SJCRH30 (cell line): ENCODE data around the gene SP4. TPM values are rescaled to one million over a fixed set of nuclear protein-coding genes. Genes with fewer than 3 reads are reported as not detected.

ENCODE experiments used
- DNase-seq, 2 experiments: peaks; one replicate each; pipeline ENCODE4 v3.0.0-alpha.2; 2015 to 2020
- H3K27ac ChIP-seq: fragments of 250-450 bp; sonication (Bioruptor Pico); 2 replicates; pipeline ENCODE4 v1.5.1; 2020; ENCODE audit warnings: mild to moderate bottlenecking, moderate library complexity
- H3K27me3 ChIP-seq: fragments of 250-450 bp; sonication (Bioruptor Pico); 2 replicates; pipeline ENCODE4 v1.5.1; 2020; ENCODE audit warnings: mild to moderate bottlenecking, moderate library complexity
- H3K36me3 ChIP-seq: fragments of 250-450 bp; sonication (Bioruptor Pico); 2 replicates; pipeline ENCODE4 v1.5.1; 2020; ENCODE audit warnings: mild to moderate bottlenecking, moderate library complexity
- H3K4me1 ChIP-seq: fragments of 250-450 bp; sonication (Bioruptor Pico); 2 replicates; pipeline ENCODE4 v1.5.1; 2020; ENCODE audit warnings: mild to moderate bottlenecking, moderate library complexity
- H3K4me3 ChIP-seq: fragments of 250-450 bp; sonication (Bioruptor Pico); 2 replicates; pipeline ENCODE4 v1.5.1; 2020; ENCODE audit warnings: mild to moderate bottlenecking, moderate library complexity
- H3K9me3 ChIP-seq: fragments of 250-450 bp; sonication (Bioruptor Pico); replicated peaks from 2 replicates; pipeline ENCODE4 v1.5.1; 2020; ENCODE audit warnings: mild to moderate bottlenecking, moderate library complexity
- total RNA-seq: library from RNA; depleted of rRNA; stranded (reverse); fragments of >200 nt; shearing (Covaris generic); gene quantifications from 2 replicates; pipeline ENCODE4 v1.2.3, GENCODE V29; 2014

Gene SP4
- total RNA-seq, 1 experiment from 2014 or later: 39.5 TPM

DNA sequence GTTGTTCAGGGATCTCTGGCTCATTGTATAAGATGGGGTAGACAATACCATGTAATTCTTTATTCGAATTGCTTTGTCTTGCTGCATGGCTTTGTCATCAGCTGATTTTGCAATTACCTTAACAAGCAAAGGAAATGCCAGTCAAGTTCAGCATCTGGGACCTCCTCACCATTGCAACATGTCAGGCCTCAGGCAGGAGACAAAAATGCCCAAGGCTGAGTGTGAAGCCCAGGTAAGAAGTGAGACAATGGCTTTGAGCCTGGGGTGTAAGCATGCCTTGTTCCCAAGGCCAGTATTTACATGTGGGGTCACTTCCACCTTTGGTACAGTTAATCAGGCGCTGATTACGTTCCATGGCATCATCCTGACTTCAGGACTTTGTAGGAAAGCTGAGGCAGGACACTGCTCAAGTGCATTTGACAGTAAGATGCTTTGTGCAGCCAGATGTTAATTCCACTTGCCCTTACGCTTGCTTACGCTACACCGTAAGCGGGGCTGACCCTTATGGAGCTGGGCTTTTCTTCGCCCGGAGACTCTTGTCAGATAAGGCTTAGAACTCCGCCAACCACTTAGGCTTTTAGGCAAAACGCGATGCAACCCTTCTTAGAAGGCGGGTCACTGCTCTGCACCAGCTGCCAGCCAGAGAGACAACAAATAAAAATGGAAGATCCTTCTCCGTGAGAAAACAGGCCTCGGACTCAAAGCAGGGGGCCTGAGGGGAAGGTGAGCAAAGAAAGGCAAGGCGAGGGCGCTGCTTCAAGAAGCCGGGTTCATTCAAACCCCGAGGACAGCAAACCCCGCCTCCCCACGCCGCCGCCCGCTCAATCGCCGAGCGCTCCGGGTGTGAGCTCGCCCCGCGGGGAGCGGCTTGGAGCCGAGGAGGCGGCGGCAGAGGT is 1.3 kb upstream of the SP4 start:
- H3K4me1 ChIP-seq: peaks cover under 1% of the 10 kb centered on the region; the same call in 1 of the 2 replicates
- no peaks in the 10 kb centered on the region for H3K27me3 ChIP-seq
- H3K27ac ChIP-seq: peak overlapping the region; percentile 10; the same call in 1 of the 2 replicates
- H3K9me3 ChIP-seq: no peaks in the 10 kb centered on the region
- H3K36me3 ChIP-seq: no peaks in the 10 kb centered on the region
- no peak for DNase-seq
- H3K4me3 ChIP-seq: peak overlapping the region; percentile 86

DNA sequence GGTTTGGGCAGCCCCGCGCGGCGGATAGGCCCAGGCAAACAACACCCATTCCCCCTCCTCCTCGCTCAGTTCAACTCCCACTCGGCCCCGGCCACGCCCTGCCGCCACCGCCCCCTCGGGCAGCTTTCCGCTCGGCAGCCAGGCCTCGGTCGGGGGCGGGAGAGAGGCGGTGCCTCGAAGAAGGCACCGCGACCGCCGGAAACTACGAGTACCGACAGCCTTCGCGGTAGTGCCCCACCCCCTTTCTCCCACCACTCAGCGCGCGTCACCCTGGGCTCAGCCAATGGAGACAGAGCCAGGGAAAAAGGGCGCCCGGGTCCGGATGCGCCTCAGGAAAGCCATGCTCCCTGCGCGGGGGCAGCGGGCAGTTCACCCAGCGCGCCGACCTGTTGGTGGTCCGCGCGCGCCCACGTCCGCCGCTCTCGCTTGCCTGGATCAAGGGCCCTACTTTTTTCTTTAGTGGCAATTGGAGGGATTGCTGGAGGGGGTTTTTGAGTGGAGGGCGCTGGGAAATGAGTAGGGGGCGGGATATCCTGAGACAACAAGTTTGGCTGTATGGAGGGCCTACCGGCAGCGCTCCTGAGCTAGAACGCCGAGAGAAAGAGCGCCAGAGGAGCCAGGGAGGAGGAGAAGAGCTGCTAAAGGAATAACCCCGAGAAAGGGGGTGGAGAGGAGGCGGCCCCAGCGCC is 557 bp upstream of the SP4 start:
- H3K4me3 ChIP-seq: peak overlapping the region; percentile 86
- H3K9me3 ChIP-seq: no peaks in the 10 kb centered on the region
- no peaks in the 10 kb centered on the region for H3K27me3 ChIP-seq
- peak overlapping the region; percentile 98 for H3K27ac ChIP-seq
- peak; percentile 98 to 99 for DNase-seq
- H3K36me3 ChIP-seq: peaks cover 3% of the 10 kb centered on the region; the same call in 1 of the 2 replicates
- peaks cover 7% of the 10 kb centered on the region; the same call in 1 of the 2 replicates for H3K4me1 ChIP-seq

DNA sequence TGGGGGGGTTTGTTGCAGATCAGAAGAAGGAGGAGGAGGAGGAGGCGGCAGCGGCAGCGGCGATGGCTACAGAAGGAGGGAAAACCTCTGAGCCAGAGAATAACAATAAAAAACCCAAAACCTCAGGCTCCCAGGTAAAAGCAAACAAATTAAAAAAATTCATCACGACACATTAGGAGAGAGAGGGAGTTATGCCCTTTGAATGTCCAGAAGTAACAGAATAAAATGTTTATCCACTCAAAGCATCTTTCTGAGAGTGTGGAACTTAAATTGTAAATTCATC is 717 bp downstream of the SP4 start:
- Histone ChIP-seq H3K4me3 (peak overlapping the region; percentile 86), H3K27me3 (no peaks in the 10 kb centered on the region), H3K36me3 (peaks cover 8% of the 10 kb centered on the region), H3K4me1 (peaks cover 7% of the 10 kb centered on the region; the same call in 1 of the 2 replicates), H3K9me3 (no peaks in the 10 kb centered on the region), H3K27ac (peak overlapping the region; percentile 98)
- no peak for DNase-seq

DNA sequence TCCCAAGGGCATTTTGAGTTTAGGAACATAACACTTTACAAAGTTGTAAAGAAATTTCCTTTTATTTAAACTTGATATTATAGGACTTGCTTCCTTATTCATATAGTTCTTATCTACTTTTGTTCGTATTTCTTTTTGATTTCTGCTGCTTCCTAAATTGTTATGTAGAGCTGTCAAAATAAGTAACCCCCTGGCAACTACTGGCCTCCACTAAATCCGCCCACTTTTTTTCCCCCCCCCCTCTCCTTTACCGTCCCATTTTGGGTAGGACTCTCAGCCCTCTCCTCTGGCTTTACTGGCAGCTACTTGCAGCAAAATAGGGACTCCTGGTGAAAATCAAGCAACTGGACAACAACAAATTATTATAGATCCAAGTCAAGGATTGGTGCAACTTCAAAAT is 1.1 kb downstream of the SP4 start:
- no peaks in the 10 kb centered on the region for H3K9me3 ChIP-seq
- peak overlapping the region; percentile 86 for H3K4me3 ChIP-seq
- peaks cover 7% of the 10 kb centered on the region; the same call in 1 of the 2 replicates for H3K4me1 ChIP-seq
- H3K36me3 ChIP-seq: peaks cover 8% of the 10 kb centered on the region
- H3K27ac ChIP-seq: peak overlapping the region; percentile 98; the same call in 1 of the 2 replicates
- H3K27me3 ChIP-seq: no peaks in the 10 kb centered on the region
- peak in 1 of 2 experiments; percentile 24 for DNase-seq

DNA sequence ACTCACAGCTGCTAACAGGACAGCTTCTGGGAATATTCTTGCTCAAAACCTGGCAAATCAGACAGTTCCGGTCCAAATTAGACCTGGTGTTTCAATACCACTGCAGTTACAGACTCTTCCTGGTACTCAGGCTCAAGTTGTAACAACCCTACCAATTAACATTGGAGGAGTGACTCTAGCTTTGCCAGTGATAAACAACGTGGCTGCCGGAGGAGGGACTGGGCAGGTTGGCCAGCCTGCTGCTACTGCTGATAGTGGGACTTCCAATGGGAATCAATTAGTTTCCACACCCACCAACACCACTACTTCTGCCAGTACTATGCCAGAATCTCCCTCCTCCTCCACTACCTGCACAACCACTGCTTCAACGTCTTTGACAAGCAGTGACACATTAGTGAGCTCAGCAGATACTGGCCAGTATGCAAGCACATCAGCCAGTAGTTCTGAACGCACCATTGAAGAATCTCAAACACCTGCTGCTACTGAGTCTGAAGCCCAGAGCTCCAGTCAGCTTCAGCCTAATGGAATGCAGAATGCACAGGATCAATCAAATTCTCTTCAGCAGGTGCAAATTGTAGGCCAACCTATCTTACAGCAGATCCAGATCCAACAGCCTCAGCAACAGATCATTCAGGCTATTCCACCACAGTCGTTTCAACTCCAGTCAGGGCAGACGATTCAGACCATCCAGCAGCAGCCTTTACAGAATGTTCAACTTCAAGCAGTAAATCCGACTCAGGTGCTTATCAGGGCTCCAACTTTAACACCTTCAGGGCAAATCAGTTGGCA is 2.1 kb downstream of the SP4 start:
- no peak for DNase-seq
- Histone ChIP-seq H3K4me1 (peaks cover 7% of the 10 kb centered on the region; the same call in 1 of the 2 replicates), H3K9me3 (no peaks in the 10 kb centered on the region), H3K27me3 (no peaks in the 10 kb centered on the region), H3K36me3 (peaks cover 9% of the 10 kb centered on the region), H3K4me3 (no peak overlapping the region), H3K27ac (no peak overlapping the region)

DNA sequence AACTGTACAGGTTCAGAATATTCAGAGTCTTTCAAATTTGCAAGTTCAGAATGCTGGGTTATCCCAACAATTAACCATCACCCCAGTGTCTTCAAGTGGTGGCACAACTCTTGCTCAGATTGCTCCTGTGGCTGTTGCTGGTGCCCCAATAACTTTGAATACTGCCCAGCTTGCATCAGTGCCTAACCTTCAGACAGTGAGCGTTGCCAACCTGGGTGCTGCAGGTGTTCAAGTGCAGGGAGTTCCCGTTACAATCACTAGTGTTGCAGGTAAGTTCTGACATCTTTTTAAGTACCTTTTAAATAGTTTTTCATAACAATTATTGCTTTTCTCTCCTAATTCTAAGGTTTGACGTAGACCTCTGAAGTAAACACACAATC is 2.7 kb downstream of the SP4 start:
- no peaks in the 10 kb centered on the region for H3K9me3 ChIP-seq
- H3K27me3 ChIP-seq: no peaks in the 10 kb centered on the region
- H3K4me1 ChIP-seq: peaks cover 7% of the 10 kb centered on the region; the same call in 1 of the 2 replicates
- DNase-seq: no peak
- H3K4me3 ChIP-seq: no peak overlapping the region
- H3K27ac ChIP-seq: no peak overlapping the region
- H3K36me3 ChIP-seq: peaks cover 11% of the 10 kb centered on the region

DNA sequence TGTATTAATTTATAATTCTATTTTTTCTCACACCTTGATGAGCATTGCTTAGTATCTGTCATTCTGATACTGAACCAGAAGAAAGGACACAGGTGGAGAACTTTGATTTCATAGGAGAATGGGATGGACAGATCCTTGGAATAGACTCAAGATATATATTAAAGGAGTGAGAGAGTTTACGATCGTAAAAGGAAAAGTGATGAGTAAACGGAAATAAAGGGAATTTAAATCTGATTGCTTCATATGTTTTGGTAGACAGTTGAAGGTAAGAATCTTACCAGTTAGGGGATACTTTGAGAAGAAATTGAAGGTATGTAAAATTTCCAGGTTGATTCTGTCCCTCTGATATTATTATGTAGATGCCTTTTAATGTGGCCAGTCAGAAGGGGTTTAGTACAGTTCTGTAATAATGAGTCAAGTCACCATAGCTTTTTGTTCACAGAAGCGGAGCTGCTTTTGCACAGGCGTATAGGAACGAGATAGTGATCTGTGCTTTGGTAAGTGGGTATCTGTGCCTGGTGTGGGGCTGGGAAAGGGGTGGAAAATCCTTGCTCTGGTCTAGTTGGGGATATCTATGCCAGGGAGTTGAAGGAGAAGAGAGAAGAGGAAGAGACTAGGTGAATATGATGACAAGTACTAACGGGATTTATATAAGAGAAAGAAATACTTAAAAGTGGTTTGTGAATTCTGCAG is 15.4 kb downstream of the SP4 start:
- Histone ChIP-seq H3K4me3 (no peak overlapping the region), H3K36me3 (peaks cover 14% of the 10 kb centered on the region), H3K27me3 (no peaks in the 10 kb centered on the region), H3K9me3 (no peaks in the 10 kb centered on the region), H3K27ac (no peak overlapping the region), H3K4me1 (no peaks in the 10 kb centered on the region)
- no peak for DNase-seq

DNA sequence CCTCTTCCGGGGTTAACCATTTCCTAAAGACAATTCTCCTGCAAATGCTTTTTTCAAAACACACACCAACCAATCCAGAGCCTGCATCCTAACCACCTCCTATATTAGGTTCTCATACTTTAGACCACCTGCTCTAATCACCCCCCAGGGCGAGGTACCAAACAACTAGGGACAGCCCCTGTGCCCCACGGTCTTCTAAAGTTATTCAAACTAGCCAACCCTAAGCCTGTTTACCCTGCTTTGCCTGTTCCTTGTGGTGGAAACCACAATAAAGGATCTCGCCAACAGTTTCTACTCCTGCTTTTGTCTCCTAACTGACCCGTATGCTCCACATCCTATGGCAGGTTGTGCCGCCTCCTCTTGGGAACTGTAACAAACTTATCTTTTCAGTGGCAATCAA is 21.1 kb downstream of the SP4 start:
- Histone ChIP-seq H3K36me3 (peaks cover 30% of the 10 kb centered on the region), H3K4me3 (no peak overlapping the region), H3K27ac (no peak overlapping the region), H3K4me1 (no peaks in the 10 kb centered on the region), H3K9me3 (peaks cover 16% of the 10 kb centered on the region; the same call in 1 of the 2 replicates), H3K27me3 (no peaks in the 10 kb centered on the region)
- no peak for DNase-seq

DNA sequence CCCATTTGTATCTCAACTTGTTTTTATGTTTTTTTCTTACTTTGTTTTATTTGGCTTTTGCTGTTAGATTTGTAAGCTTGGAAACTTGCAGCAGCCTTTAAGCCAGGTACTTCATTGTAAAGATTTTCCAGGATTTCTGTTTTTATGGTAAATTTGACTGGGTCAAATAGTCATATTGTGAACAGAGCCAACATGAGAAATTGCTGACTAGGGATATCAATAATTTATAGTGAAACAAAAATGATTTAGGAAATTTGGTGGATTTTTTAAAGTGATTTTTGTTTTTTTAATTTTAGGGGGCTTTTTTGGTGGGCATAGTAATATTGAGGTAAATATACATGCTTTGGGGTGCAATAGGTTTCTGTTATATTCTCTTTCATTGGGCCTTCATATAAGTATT is 22.2 kb downstream of the SP4 start:
- no peak overlapping the region for H3K4me3 ChIP-seq

DNA sequence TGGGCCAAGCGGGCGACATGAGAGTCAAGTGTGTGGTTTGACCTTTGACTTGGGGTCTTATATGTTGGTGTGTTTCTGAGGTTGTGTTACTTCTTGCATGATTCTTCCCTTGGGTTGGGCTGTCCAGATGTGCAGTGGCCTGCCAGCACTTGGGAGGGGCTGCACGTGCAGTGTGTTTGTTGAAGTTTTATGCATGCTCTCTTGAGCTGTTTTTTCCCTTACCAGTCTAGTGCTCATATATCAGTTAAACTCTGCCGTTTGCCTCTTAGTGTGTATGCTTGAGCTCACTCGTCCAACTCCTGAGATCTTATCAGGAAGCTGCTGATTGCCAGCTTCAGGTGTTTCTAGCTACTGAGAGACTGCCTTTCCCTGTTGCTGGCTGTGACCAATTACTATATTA is 23.1 kb downstream of the SP4 start:
- H3K27me3 ChIP-seq: no peaks in the 10 kb centered on the region
- no peak overlapping the region for H3K27ac ChIP-seq
- peaks cover 20% of the 10 kb centered on the region for H3K9me3 ChIP-seq
- H3K4me1 ChIP-seq: no peaks in the 10 kb centered on the region
- DNase-seq: no peak
- peaks cover 33% of the 10 kb centered on the region for H3K36me3 ChIP-seq
- H3K4me3 ChIP-seq: no peak overlapping the region

More for the DNA sequence above, 22.2 kb downstream of the SP4 start:
- H3K9me3 ChIP-seq: peaks cover 20% of the 10 kb centered on the region
- H3K27me3 ChIP-seq: no peaks in the 10 kb centered on the region
- DNase-seq: no peak
- H3K27ac ChIP-seq: no peak overlapping the region
- no peaks in the 10 kb centered on the region for H3K4me1 ChIP-seq
- peaks cover 31% of the 10 kb centered on the region for H3K36me3 ChIP-seq

DNA sequence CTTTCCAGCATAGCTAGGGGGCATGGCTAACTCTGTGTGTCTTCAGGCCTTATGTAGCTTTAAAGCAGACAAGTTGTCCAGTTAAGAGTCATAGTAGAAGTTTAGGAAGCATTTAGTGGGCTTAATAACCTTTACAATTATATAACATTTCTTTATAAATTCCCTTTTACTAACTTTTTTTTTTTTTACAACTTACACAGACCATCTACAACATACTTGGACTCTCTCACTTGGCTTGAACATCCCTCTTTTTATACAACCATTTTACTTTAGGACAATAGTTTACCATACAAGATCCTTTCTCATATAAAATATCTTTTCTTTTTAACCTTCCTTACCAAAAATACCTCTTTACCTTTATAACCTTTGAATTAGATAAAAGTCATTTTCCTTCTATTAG is 26.3 kb downstream of the SP4 start:
- DNase-seq: peak in 1 of 2 experiments; percentile 31
- Histone ChIP-seq H3K27me3 (no peaks in the 10 kb centered on the region), H3K4me1 (no peaks in the 10 kb centered on the region), H3K4me3 (no peak overlapping the region), H3K9me3 (peaks cover 20% of the 10 kb centered on the region), H3K27ac (no peak overlapping the region), H3K36me3 (peaks cover 31% of the 10 kb centered on the region)

DNA sequence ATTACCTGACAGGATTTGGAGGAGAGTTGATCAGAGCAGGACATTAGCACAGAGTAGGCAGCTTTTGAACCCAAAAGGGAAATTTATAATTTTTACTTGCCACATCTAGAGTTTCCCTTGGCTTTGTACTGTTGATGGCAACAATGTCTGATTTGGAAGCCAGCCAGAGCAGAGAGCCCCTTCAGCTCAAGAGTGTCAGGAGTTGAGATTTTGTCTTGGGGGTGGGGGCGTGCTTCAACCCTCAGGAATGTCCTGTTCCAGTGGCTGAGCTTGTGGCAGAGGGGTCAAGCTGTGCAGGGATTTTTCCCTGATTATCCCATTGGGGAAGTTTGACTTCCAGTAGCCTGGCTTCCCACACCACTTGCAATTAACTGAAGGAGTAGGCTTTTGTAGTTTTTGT is 27.0 kb downstream of the SP4 start:
- DNase-seq: no peak
- Histone ChIP-seq H3K4me1 (no peaks in the 10 kb centered on the region), H3K4me3 (no peak overlapping the region), H3K27ac (no peak overlapping the region), H3K9me3 (peaks cover 20% of the 10 kb centered on the region), H3K36me3 (peaks cover 31% of the 10 kb centered on the region), H3K27me3 (no peaks in the 10 kb centered on the region)

DNA sequence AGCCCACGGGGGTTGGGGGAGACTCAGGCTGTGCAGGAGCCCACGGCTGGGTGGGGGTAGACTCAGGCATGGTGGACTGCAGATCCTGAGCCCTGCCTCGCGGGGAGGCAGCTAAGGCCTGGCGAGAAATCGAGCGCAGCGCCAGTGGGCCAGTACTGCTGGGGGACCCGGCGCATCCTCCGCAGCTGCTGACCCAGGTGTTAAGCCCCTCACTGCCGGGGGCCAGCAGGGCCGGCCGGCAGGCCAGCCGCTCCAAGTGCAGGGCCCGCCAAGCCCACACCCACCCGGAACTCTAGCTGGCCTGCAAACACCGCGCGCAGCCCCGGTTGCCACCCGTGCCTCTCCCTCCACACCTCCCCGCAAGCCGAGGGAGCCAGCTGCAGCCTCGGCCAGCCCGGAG is 33.4 kb downstream of the SP4 start:
- H3K9me3 ChIP-seq: no peaks in the 10 kb centered on the region; the same call in 1 of the 2 replicates
- no peak overlapping the region for H3K27ac ChIP-seq
- no peaks in the 10 kb centered on the region for H3K4me1 ChIP-seq
- no peak overlapping the region for H3K4me3 ChIP-seq
- H3K36me3 ChIP-seq: peaks cover 18% of the 10 kb centered on the region
- H3K27me3 ChIP-seq: no peaks in the 10 kb centered on the region
- DNase-seq: no peak

DNA sequence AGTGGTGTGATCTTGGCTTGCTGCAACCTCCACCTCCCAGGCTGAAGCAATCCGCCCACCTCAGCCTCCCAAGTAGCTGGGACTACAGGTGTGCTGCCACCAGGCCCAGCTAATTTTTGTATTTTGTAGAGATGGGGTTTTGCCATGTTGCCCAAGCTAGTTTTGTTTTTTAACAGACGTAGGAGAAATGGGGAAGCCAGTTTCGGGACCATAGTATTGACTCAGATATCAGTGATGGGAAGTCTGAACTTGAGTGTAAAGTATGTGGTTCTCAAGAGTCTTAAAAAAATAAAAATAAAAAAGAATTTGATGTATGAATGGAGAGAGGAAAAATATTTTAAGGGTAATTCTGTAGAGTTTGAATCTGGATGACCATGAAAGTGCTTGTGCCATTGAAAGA is 34.2 kb downstream of the SP4 start:
- Histone ChIP-seq H3K36me3 (peaks cover 18% of the 10 kb centered on the region), H3K4me1 (no peaks in the 10 kb centered on the region), H3K4me3 (no peak overlapping the region), H3K27ac (no peak overlapping the region), H3K9me3 (no peaks in the 10 kb centered on the region; the same call in 1 of the 2 replicates), H3K27me3 (no peaks in the 10 kb centered on the region)
- no peak for DNase-seq
